Stimulated activated CD4-positive, alpha-beta T cell treated with anti-CD3 and anti-CD28 coated beads, Interleukin-1b, Interleukin-23, amount 100 ng/mL, for 24 hours (primary cell): ENCODE results near the gene ARID4B.
A peak's percentile ranks its signal among the peaks of the same experiment; 100 is the strongest.
"Not testable (repeated sequence)": the region's sequence is repeated elsewhere in the genome, so short reads cannot be mapped to it uniquely, and the experiment has no call there.

ENCODE experiments used
- DNase-seq, 4 experiments: peaks; one replicate each; pipeline ENCODE4 v3.0.0-alpha.2; 2020; ENCODE audit warnings: low read depth in 4 of 4, low spot score in 1 of 4

The ARID4B gene

GRCh38 chr1:235275223-235275622 lies 52.8 kb downstream of the ARID4B start:
- DNase-seq: no peak

GRCh38 chr1:235272851-235273250 lies 55.1 kb downstream of the ARID4B start:
- no peak for DNase-seq

GRCh38 chr1:235270625-235271024 lies 57.4 kb downstream of the ARID4B start:
- DNase-seq: no peak

GRCh38 chr1:235269990-235270389 lies 58.0 kb downstream of the ARID4B start:
- not testable (repeated sequence) for DNase-seq

- DNase-seq: no peak
Observed at GRCh38 chr1:235268379-235269125, 59.4 kb downstream of the ARID4B start.

- DNase-seq: no peak
Observed at GRCh38 chr1:235266967-235267366, 61.0 kb downstream of the ARID4B start.

GRCh38 chr1:235266325-235266724 lies 61.7 kb downstream of the ARID4B start:
- DNase-seq: no peak

- DNase-seq: no peak
Observed at GRCh38 chr1:235265900-235266299, 62.1 kb downstream of the ARID4B start.

- DNase-seq: no peak
Observed at GRCh38 chr1:235264327-235264726, 63.7 kb downstream of the ARID4B start.

- DNase-seq: no peak
Observed at GRCh38 chr1:235262539-235262938, 65.4 kb downstream of the ARID4B start.

- DNase-seq: no peak
Observed at GRCh38 chr1:235261243-235261642, 66.7 kb downstream of the ARID4B start.

- DNase-seq: no peak
Observed at GRCh38 chr1:235259133-235259778, 68.7 kb downstream of the ARID4B start.

GRCh38 chr1:235258068-235258467 lies 69.9 kb downstream of the ARID4B start:
- not testable (repeated sequence) for DNase-seq

GRCh38 chr1:235254721-235255120 lies 73.3 kb downstream of the ARID4B start:
- no peak for DNase-seq

GRCh38 chr1:235253219-235253962 lies 74.6 kb downstream of the ARID4B start:
- DNase-seq: peak in 3 of 4 experiments; percentile 26 to 35 (median 27)

GRCh38 chr1:235250430-235250829 lies 77.5 kb downstream of the ARID4B start:
- no peak for DNase-seq

GRCh38 chr1:235246022-235246948 lies 81.7 kb downstream of the ARID4B start:
- no peak for DNase-seq

GRCh38 chr1:235244974-235245592 lies 82.9 kb downstream of the ARID4B start:
- DNase-seq: no peak

GRCh38 chr1:235240960-235241359 lies 87.0 kb downstream of the ARID4B start:
- no peak for DNase-seq

GRCh38 chr1:235239851-235240250 lies 88.1 kb downstream of the ARID4B start:
- DNase-seq: no peak
